MM.1S (cell line): Measurements from ENCODE around the gene GPATCH8.

Experiments used
- DNase-seq: peaks from one replicate; pipeline ENCODE4 v3.0.0-alpha.2; 2015
- H2AFZ ChIP-seq: fragments of 300-600 bp; sonication (generic); 2 replicates; pipeline ENCODE4 v1.6.0; 2016; ENCODE audit warnings: antibody characterized with exemption, low read length
- H3F3A ChIP-seq: fragments of 300-600 bp; sonication (generic); 2 replicates; pipeline ENCODE4 v1.6.1; 2016; ENCODE audit warnings: mild to moderate bottlenecking, antibody characterized with exemption, low read length, moderate library complexity, mixed read lengths; ENCODE audit not compliant: insufficient read depth
- H3K27ac ChIP-seq: fragments of 300-600 bp; sonication (generic); 2 replicates; pipeline ENCODE4 v1.5.1; 2016; ENCODE audit warnings: mild to moderate bottlenecking, low read length
- H3K27me3 ChIP-seq: fragments of 300-600 bp; sonication (generic); replicated peaks from 2 replicates; pipeline ENCODE4 v1.6.0; 2016; ENCODE audit warnings: low read length; ENCODE audit not compliant: insufficient read depth
- H3K36me3 ChIP-seq: fragments of 300-600 bp; sonication (generic); replicated peaks from 2 replicates; pipeline ENCODE4 v1.6.1; 2016; ENCODE audit warnings: mild to moderate bottlenecking, low read length, mixed read lengths; ENCODE audit not compliant: insufficient read depth
- H3K4me1 ChIP-seq: fragments of 300-600 bp; sonication (generic); 2 replicates; pipeline ENCODE4 v1.6.1; 2016; ENCODE audit warnings: low read length, mixed read lengths
- H3K4me2 ChIP-seq: fragments of 300-600 bp; sonication (generic); 2 replicates; pipeline ENCODE4 v1.6.0; 2016; ENCODE audit warnings: low read depth, low read length
- H3K4me3 ChIP-seq: fragments of 300-600 bp; sonication (generic); 2 replicates; pipeline ENCODE4 v1.5.1; 2016; ENCODE audit warnings: low read length, mixed read lengths
- H3K79me2 ChIP-seq: fragments of 300-600 bp; sonication (generic); 2 replicates; pipeline ENCODE4 v1.6.1; 2016; ENCODE audit warnings: mixed run types, low read length, mixed read lengths
- H3K9ac ChIP-seq: fragments of 300-600 bp; sonication (generic); 2 replicates; pipeline ENCODE4 v1.6.1; 2016; ENCODE audit warnings: low read length, mixed read lengths
- H3K9me2 ChIP-seq: fragments of 300-600 bp; sonication (generic); replicated peaks from 2 replicates; pipeline ENCODE4 v1.6.1; 2016; ENCODE audit warnings: mild to moderate bottlenecking, low read length, mixed read lengths; ENCODE audit not compliant: insufficient read depth
- H3K9me3 ChIP-seq: fragments of 300-600 bp; sonication (generic); replicated peaks from 2 replicates; pipeline ENCODE4 v1.6.1; 2016; ENCODE audit warnings: mild to moderate bottlenecking, low read length, mixed read lengths; ENCODE audit not compliant: insufficient read depth
- H4K20me1 ChIP-seq: fragments of 300-600 bp; sonication (generic); 2 replicates; pipeline ENCODE4 v1.6.1; 2016; ENCODE audit warnings: mild to moderate bottlenecking, low read length, moderate library complexity, mixed read lengths; ENCODE audit not compliant: insufficient read depth
- CTCF ChIP-seq: fragments of 300-600 bp; sonication (generic); IDR thresholded peaks from 2 replicates; pipeline ENCODE4 v1.5.1; 2016; ENCODE audit warnings: antibody characterized with exemption, low read length, mixed read lengths
- EZH2 ChIP-seq: fragments of 300-600 bp; sonication (generic); optimal IDR thresholded peaks from 2 replicates; pipeline ENCODE3; 2017; ENCODE audit warnings: low read depth, mild to moderate bottlenecking, antibody characterized with exemption, low read length, mixed read lengths
- EZH2phosphoT487 ChIP-seq: fragments of 300-600 bp; sonication (generic); IDR thresholded peaks from 2 replicates; pipeline ENCODE4 v1.6.1; 2018; ENCODE audit warnings: antibody characterized with exemption, low read length

The GPATCH8 gene

GRCh38 chr17:44362949-44363612 is 140.1 kb downstream of the GPATCH8 start:
- Histone ChIP-seq H3K9ac (peak overlapping the region; percentile 38; the same call in 1 of the 2 replicates), H3K4me1 (peaks cover 11% of the 10 kb centered on the region), H3K27ac (no peak overlapping the region), H3F3A (peaks cover 6% of the 10 kb centered on the region), H3K4me2 (peak overlapping the region; percentile 99), H2AFZ (peak overlapping the region; percentile 88), H3K79me2 (no peaks in the 10 kb centered on the region), H3K9me3 (no peaks in the 10 kb centered on the region), H3K9me2 (no peaks in the 10 kb centered on the region), H3K27me3 (peaks cover 33% of the 10 kb centered on the region), H4K20me1 (no peaks in the 10 kb centered on the region), H3K36me3 (no peaks in the 10 kb centered on the region), H3K4me3 (peak overlapping the region; percentile 79)
- TF ChIP-seq EZH2, result no peak
- TF ChIP-seq CTCF, result no peak
- no peak for TF ChIP-seq EZH2phosphoT487
- no peak for DNase-seq

- no peaks in the 10 kb centered on the region for H3K9me2 ChIP-seq
- peaks cover 11% of the 10 kb centered on the region for H3K4me1 ChIP-seq
- no peaks in the 10 kb centered on the region for H3K79me2 ChIP-seq
- no peaks in the 10 kb centered on the region for H3K36me3 ChIP-seq
- peak overlapping the region; percentile 88; the same call in 1 of the 2 replicates for H2AFZ ChIP-seq
- TF ChIP-seq CTCF (no peak), EZH2phosphoT487 (no peak), EZH2 (no peak)
- peaks cover 30% of the 10 kb centered on the region for H3K27me3 ChIP-seq
- no peaks in the 10 kb centered on the region for H4K20me1 ChIP-seq
- no peak for DNase-seq
- H3F3A ChIP-seq, result peaks cover 6% of the 10 kb centered on the region
- no peak overlapping the region; the same call in 1 of the 2 replicates for H3K9ac ChIP-seq
- no peak overlapping the region for H3K27ac ChIP-seq
- peak overlapping the region; percentile 79 for H3K4me3 ChIP-seq
- H3K4me2 ChIP-seq, result peak overlapping the region; percentile 99; the same call in 1 of the 2 replicates
- no peaks in the 10 kb centered on the region for H3K9me3 ChIP-seq
Observed at GRCh38 chr17:44362459-44362948, 140.7 kb downstream of the GPATCH8 start.

- Histone ChIP-seq H3K9me3 (no peaks in the 10 kb centered on the region), H3F3A (peaks cover 6% of the 10 kb centered on the region), H3K9me2 (no peaks in the 10 kb centered on the region), H2AFZ (no peak overlapping the region), H3K36me3 (no peaks in the 10 kb centered on the region), H3K27me3 (peaks cover 21% of the 10 kb centered on the region), H4K20me1 (no peaks in the 10 kb centered on the region), H3K4me1 (peaks cover 11% of the 10 kb centered on the region), H3K4me3 (no peak overlapping the region), H3K27ac (no peak overlapping the region), H3K9ac (no peak overlapping the region), H3K4me2 (no peak overlapping the region), H3K79me2 (no peaks in the 10 kb centered on the region)
- no peak for DNase-seq
- TF ChIP-seq EZH2, result no peak
- no peak for TF ChIP-seq EZH2phosphoT487
- no peak for TF ChIP-seq CTCF
Observed at GRCh38 chr17:44361292-44362260, 141.6 kb downstream of the GPATCH8 start.
